Inferior parietal cortex (tissue), 1 donor: ENCODE results near the gene CIT.
"Not testable (repeated sequence)": the region's sequence is repeated elsewhere in the genome, so short reads cannot be mapped to it uniquely, and the experiment has no call there.

Source experiments
- DNase-seq: peaks from one replicate; pipeline ENCODE4 v3.0.0-alpha.2; 2016; ENCODE audit errors: extremely low spot score

CIT gene

GRCh38 chr12:119876761-119877638 is at the start of gene CIT:
TSS of gene CIT (minus strand) at chr12:119877320. CDS start at chr12:119876168, 1,152 bp downstream.
- DNase-seq = peak; percentile 94

GRCh38 chr12:119925269-119925668 is 48.1 kb upstream of the CIT start:
- DNase-seq = no peak

GRCh38 chr12:119920064-119920463 is 42.9 kb upstream of the CIT start:
- no peak for DNase-seq

- DNase-seq = no peak
Observed at GRCh38 chr12:119915894-119916510, 38.9 kb upstream of the CIT start.

GRCh38 chr12:119914666-119915065 is 37.5 kb upstream of the CIT start:
- no peak for DNase-seq

GRCh38 chr12:119913536-119914330 is 36.6 kb upstream of the CIT start:
- no peak for DNase-seq

GRCh38 chr12:119911182-119911581 is 34.1 kb upstream of the CIT start:
- no peak for DNase-seq

- DNase-seq = no peak
Observed at GRCh38 chr12:119910586-119910985, 33.5 kb upstream of the CIT start.

- DNase-seq = peak; percentile 79
Observed at GRCh38 chr12:119902084-119902509, 25.0 kb upstream of the CIT start.

- no peak for DNase-seq
Observed at GRCh38 chr12:119901670-119902069, 24.6 kb upstream of the CIT start.

GRCh38 chr12:119894916-119895315 is 17.8 kb upstream of the CIT start:
- no peak for DNase-seq

GRCh38 chr12:119892611-119893010 is 15.5 kb upstream of the CIT start:
- not testable (repeated sequence) for DNase-seq

GRCh38 chr12:119885549-119885948 is 8.4 kb upstream of the CIT start:
- DNase-seq = no peak

- DNase-seq = not testable (repeated sequence)
Observed at GRCh38 chr12:119883791-119884190, 6.7 kb upstream of the CIT start.

- DNase-seq = no peak
Observed at GRCh38 chr12:119883237-119883636, 6.1 kb upstream of the CIT start.

GRCh38 chr12:119877639-119877948 is 474 bp upstream of the CIT start:
- no peak for DNase-seq

GRCh38 chr12:119870457-119870856 is 6.7 kb downstream of the CIT start:
- no peak for DNase-seq

- DNase-seq = no peak
Observed at GRCh38 chr12:119869720-119870119, 7.4 kb downstream of the CIT start.

GRCh38 chr12:119868992-119869391 is 8.1 kb downstream of the CIT start:
- no peak for DNase-seq

GRCh38 chr12:119864591-119864990 is 12.5 kb downstream of the CIT start:
- DNase-seq = no peak

- DNase-seq = no peak
Observed at GRCh38 chr12:119859241-119859640, 17.9 kb downstream of the CIT start.

GRCh38 chr12:119857041-119857591 is 20.0 kb downstream of the CIT start:
- DNase-seq = no peak
